Karpas-422 (cell line): Measurements from ENCODE around the gene PACS2. TPM values are rescaled to one million over a fixed set of nuclear protein-coding genes. Genes with fewer than 3 reads are reported as not detected.
"Not testable (repeated sequence)": the region's sequence is repeated elsewhere in the genome, so short reads cannot be mapped to it uniquely, and the experiment has no call there.

ENCODE experiments used
- DNase-seq: peaks from one replicate; pipeline ENCODE4 v3.0.0-alpha.2; 2015
- H2AFZ ChIP-seq: fragments of 200-600 bp; sonication (generic); 2 replicates; pipeline ENCODE4 v1.6.1; 2014; ENCODE audit warnings: antibody characterized with exemption, low read length, mixed read lengths
- H3K27ac ChIP-seq: fragments of 200-600 bp; sonication (generic); 2 replicates; pipeline ENCODE4 v1.5.1; 2014; ENCODE audit warnings: mild to moderate bottlenecking, low read length, moderate library complexity
- H3K27me3 ChIP-seq: fragments of 200-600 bp; sonication (generic); 2 replicates; pipeline ENCODE4 v1.6.1; 2014; ENCODE audit warnings: low read length, mixed read lengths
- H3K36me3 ChIP-seq: fragments of 200-600 bp; sonication (generic); 2 replicates; pipeline ENCODE4 v1.6.1; 2014; ENCODE audit warnings: low read length, mixed read lengths; ENCODE audit not compliant: insufficient read depth
- H3K4me1 ChIP-seq: fragments of 200-600 bp; sonication (generic); 2 replicates; pipeline ENCODE4 v1.6.1; 2014; ENCODE audit warnings: mild to moderate bottlenecking, low read length, mixed read lengths
- H3K4me2 ChIP-seq: fragments of 200-600 bp; sonication (generic); 2 replicates; pipeline ENCODE4 v1.6.1; 2014; ENCODE audit warnings: low read length, low read depth, mild to moderate bottlenecking; ENCODE audit not compliant: poor library complexity, severe bottlenecking
- H3K4me3 ChIP-seq: fragments of 200-600 bp; sonication (generic); 2 replicates; pipeline ENCODE4 v1.5.1; 2014; ENCODE audit warnings: mild to moderate bottlenecking, antibody characterized with exemption, low read length, mixed read lengths
- H3K79me2 ChIP-seq: fragments of 200-600 bp; sonication (generic); 2 replicates; pipeline ENCODE4 v1.6.1; 2014; ENCODE audit warnings: mild to moderate bottlenecking, low read length, mixed read lengths
- H3K9ac ChIP-seq: fragments of 200-600 bp; sonication (generic); 2 replicates; pipeline ENCODE4 v1.6.0; 2014; ENCODE audit warnings: low read length
- H3K9me2 ChIP-seq: fragments of 200-600 bp; sonication (generic), shearing (Covaris generic); replicated peaks from 2 replicates; pipeline ENCODE4 v1.6.0; 2014; ENCODE audit warnings: mild to moderate bottlenecking, low read length, moderate library complexity; ENCODE audit not compliant: insufficient read depth
- H3K9me3 ChIP-seq: fragments of 300-700, 200-600 bp; sonication (generic); 2 replicates; pipeline ENCODE4 v1.6.1; 2014; ENCODE audit warnings: low read length, mixed read lengths
- H4K20me1 ChIP-seq: fragments of 200-600 bp; sonication (generic); 2 replicates; pipeline ENCODE4 v1.6.1; 2014; ENCODE audit warnings: mild to moderate bottlenecking, antibody characterized with exemption, low read length, low read depth; ENCODE audit not compliant: insufficient read depth
- total RNA-seq: library from RNA; depleted of rRNA; stranded (reverse); fragments of >200 nt; shearing (Covaris generic); gene quantifications from 2 replicates; pipeline ENCODE4 v1.2.3, GENCODE V29; 2014; ENCODE audit warnings: low replicate concordance

PACS2 gene
- total RNA-seq, 1 experiment from 2014 or later = 32.4 TPM

DNA sequence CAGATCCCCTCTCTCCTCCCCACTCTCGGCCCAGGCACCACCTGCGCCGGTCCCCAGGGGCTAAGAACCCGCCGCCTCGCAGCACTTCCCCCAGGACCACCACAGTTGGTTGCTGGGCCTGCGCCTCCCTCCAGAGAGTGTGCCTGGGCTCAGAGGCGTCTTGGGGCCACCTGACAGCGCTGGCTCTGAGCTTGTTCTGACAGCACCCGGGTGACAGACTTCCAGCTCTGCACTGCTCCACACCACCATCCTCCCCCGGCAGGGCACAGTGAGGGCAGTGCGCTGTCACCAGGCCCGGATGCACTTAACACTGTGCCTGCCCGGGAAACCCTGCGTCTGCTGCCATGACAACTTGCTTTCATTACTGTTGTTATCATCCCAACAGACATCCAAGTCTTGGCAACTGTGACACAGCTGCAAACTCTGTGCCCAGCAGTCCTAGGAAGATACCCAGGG, 20.4 kb upstream of the PACS2 start:
- Histone ChIP-seq H3K9ac (peak overlapping the region; percentile 2; the same call in 1 of the 2 replicates), H3K4me1 (peaks cover 14% of the 10 kb centered on the region), H3K9me3 (no peaks in the 10 kb centered on the region), H3K4me2 (peak overlapping the region; percentile 24), H4K20me1 (peaks cover 47% of the 10 kb centered on the region), H3K79me2 (no peaks in the 10 kb centered on the region), H3K36me3 (no peaks in the 10 kb centered on the region), H3K4me3 (no peak overlapping the region), H3K9me2 (no peaks in the 10 kb centered on the region), H2AFZ (no peak overlapping the region), H3K27ac (no peak overlapping the region), H3K27me3 (no peaks in the 10 kb centered on the region)
- peak; percentile 63 for DNase-seq

DNA sequence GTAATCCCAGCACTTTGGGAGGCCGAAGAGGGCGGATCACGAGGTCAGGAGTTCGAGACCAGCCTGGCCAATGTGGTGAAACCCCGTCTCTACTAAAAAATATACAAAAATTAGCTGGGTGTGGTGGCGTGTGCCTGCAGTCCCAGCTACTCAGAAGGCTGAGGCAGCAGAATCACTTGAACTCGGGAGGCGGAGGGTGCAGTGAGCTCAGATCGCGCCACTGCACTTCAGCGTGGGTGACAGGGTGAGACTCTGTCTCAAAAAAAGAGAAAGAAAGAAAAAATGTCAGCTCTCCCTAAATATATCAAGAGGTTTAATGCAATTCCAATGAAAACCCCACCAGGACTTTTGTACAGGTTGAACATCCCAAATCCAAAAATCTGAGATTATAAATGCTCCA, 17.2 kb upstream of the PACS2 start:
- H3K36me3 ChIP-seq, H3K9me2 ChIP-seq, DNase-seq, H3K4me2 ChIP-seq, H3K9ac ChIP-seq, H3K79me2 ChIP-seq, H3K4me3 ChIP-seq, H3K9me3 ChIP-seq, H3K27me3 ChIP-seq, H2AFZ ChIP-seq, H3K27ac ChIP-seq: not testable (repeated sequence)
- peaks cover 34% of the 10 kb centered on the region for H4K20me1 ChIP-seq
- H3K4me1 ChIP-seq = peaks cover 25% of the 10 kb centered on the region

DNA sequence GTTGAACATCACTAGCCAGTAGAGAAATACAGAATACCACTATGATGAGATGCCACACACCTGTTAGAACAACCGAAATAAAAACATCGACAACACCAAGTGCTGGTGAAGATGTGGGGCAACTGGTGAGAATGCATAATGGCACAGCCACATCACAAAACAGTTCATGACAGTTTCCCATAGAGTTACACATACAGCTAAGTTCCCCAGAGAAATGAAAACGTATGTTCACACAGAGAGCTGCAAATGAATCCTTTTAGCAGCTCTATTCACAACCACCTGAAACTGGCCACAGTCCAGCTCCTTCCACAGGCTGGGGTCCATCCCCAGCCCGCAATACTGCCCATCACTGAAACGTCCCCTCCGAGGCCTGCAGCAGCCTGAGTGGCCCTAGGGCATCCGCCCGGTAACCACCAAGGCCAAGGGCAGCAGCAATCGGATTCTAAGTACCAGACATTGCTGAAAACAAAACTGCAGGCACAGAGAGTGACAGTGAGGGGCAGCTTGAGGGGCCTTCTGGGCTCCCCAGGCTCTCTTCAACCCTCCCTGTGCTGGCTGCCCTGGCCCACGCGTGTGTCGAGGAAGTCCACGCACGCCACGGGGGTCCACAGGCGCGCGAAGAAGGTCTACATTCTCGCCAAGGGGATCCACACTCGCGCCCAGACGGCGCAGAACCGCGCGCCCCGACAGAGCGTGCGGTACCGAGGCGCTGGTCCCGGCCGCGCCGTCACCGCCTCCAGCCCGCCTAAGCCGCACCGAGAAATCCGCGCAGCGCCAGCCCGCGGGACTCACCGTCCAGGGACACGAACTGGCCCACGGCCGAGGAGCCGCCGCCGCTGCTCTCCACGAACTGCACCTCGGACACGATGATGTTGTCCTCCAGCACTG, 14.7 kb upstream of the PACS2 start:
- Histone ChIP-seq H3K36me3 (no peaks in the 10 kb centered on the region), H2AFZ (peak overlapping the region; percentile 59; the same call in 1 of the 2 replicates), H3K27ac (no peak overlapping the region), H4K20me1 (peaks cover 8% of the 10 kb centered on the region; the same call in 1 of the 2 replicates), H3K79me2 (no peaks in the 10 kb centered on the region), H3K9me3 (no peaks in the 10 kb centered on the region), H3K4me3 (peak overlapping the region; percentile 84), H3K9ac (peak overlapping the region; percentile 85), H3K9me2 (no peaks in the 10 kb centered on the region), H3K4me1 (peaks cover 12% of the 10 kb centered on the region), H3K27me3 (no peaks in the 10 kb centered on the region), H3K4me2 (peak overlapping the region; percentile 92)
- DNase-seq = peak; percentile 48

DNA sequence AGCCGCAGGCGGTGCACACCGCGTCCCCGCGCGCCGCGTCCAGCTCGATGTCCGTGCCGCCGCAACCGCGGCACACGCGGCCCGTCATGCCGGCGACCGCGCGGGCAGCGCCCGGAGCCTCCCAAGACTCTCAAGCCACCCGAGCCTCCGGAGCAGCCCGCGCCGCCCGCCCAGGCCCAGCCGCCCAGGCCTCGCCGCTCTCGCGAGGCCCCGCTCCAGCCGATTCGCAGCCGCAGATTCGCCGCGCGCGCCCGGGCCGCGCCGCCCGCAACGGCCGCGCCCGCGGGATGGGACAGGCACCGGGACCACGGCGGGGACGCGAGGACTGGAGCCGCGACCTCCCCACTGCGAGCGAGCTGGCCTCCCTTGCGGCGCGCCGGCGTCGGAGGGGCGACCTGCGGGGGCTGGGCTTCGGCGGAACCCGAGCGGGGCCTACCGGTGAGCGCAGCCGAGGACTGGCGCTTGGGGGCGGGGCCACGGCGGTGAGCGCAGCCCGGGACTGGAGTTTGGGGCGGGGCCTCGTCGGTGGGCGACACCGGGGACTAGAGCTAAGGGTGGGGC, 13.9 kb upstream of the PACS2 start, which contains the start of gene BRF1:
BRF1 (minus strand) TSS at position 460 of the 561 bp plus-strand sequence; CDS start at position 88, 372 bp downstream.
- H3K4me3 ChIP-seq = peak within 1 kb of the TSS; percentile 84
- H3K4me2 ChIP-seq = peak within 1 kb of the TSS; percentile 92
- H3K36me3 ChIP-seq = no peaks in the 10 kb centered on the region
- peak within 1 kb of the TSS; percentile 54 for H3K27ac ChIP-seq
- H2AFZ ChIP-seq = peak within 1 kb of the TSS; percentile 59; the same call in 1 of the 2 replicates
- peak; percentile 96 for DNase-seq
- H3K9ac ChIP-seq = peak within 1 kb of the TSS; percentile 85
- H3K9me3 ChIP-seq = no peaks in the 10 kb centered on the region
- peaks cover under 1% of the 10 kb centered on the region; the same call in 1 of the 2 replicates for H4K20me1 ChIP-seq
- H3K9me2 ChIP-seq = no peaks in the 10 kb centered on the region
- peaks cover 11% of the 10 kb centered on the region for H3K4me1 ChIP-seq
- H3K79me2 ChIP-seq = no peaks in the 10 kb centered on the region
- no peaks in the 10 kb centered on the region for H3K27me3 ChIP-seq

DNA sequence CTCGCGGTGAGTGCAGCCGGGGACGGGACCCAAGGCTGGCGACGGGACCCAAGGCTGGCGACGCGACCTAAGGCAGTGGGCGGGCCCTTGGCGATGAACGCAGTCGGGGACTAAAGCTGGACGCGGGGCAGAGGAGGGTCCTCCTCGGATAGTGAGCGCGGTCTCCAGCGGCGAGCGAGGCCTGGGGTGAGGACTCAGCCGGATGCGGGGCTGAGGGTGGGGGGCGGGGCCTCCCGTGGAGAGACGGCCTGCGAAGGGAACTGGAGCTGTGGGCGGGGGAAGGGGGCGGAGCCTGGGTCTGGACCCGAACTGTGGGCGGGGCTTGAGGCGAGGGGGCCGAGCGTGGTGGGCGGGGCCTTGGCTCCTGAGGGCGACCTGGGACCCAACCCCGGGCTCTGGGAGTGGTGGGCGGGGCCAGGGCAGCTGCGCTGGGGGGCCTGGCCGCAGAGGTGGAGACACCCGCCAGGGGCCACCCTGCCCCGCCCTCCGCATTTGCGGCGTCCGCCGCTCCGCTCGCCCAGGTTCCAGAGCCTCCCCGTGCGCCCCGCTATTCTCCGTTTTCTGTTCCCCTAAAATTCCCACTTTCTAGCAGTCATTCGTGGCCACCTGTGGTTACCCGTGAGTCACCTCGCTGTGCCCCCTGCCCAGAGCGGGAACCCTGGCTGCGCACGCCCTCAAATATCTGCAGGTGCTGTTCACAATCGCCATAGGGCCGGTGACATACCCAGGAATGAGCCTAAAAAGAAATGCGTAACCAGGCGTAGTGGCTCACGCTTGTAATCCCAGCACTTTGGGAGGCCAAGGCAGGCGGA, 13.2 kb upstream of the PACS2 start:
- peak; percentile 98 for DNase-seq
- peak overlapping the region; percentile 92 for H3K4me2 ChIP-seq
- H2AFZ ChIP-seq = peak overlapping the region; percentile 59; the same call in 1 of the 2 replicates
- no peaks in the 10 kb centered on the region for H3K9me2 ChIP-seq
- H3K36me3 ChIP-seq = no peaks in the 10 kb centered on the region
- H3K27ac ChIP-seq = peak overlapping the region; percentile 54
- peaks cover 11% of the 10 kb centered on the region for H3K4me1 ChIP-seq
- H3K4me3 ChIP-seq = peak overlapping the region; percentile 84
- peak overlapping the region; percentile 85 for H3K9ac ChIP-seq
- H3K9me3 ChIP-seq = no peaks in the 10 kb centered on the region
- H3K27me3 ChIP-seq = no peaks in the 10 kb centered on the region
- no peaks in the 10 kb centered on the region for H3K79me2 ChIP-seq
- no peaks in the 10 kb centered on the region for H4K20me1 ChIP-seq

DNA sequence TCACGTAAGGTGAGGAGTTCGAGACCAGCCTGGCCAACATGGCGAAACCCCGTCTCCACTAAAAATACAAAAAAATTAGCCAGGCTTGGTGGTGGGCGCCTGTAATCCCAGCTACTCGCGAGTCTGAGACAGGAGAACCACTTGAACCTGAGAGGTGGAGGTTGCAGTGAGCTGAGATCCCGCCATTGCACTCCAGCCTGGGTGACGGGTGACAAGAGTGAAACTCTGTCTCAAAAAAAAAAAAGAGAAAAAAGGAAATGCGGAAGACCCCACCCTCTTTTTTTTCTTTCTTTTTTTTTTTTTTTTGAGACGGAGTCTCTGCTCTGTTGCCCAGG, 12.7 kb upstream of the PACS2 start:
- H3K4me2 ChIP-seq = peak overlapping the region; percentile 92
- H2AFZ ChIP-seq = not testable (repeated sequence)

DNA sequence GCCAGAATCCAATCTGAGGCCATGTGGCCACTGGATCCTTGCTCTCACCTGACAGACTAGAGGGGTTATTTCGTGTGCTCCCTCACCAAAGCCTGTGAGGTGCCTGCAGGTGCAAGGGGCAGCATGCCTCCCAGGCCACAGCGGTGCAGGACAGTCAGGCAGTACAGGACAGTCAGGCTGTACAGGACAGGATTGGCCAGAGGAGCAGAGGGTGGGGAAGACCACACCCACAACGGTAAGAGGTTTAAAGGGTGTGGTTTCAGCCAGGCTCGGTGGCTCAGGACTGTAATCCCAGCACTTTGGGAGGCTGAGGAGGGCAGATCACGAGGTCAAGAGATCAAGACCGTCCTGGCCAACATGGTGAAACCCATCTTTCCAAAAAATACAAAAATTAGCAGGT, 10.6 kb upstream of the PACS2 start:
- DNase-seq = no peak
- Histone ChIP-seq H3K4me1 (peaks cover 11% of the 10 kb centered on the region), H3K79me2 (no peaks in the 10 kb centered on the region), H3K4me3 (no peak overlapping the region), H4K20me1 (no peaks in the 10 kb centered on the region), H3K27ac (no peak overlapping the region), H3K4me2 (no peak overlapping the region), H2AFZ (no peak overlapping the region), H3K27me3 (no peaks in the 10 kb centered on the region), H3K9me2 (no peaks in the 10 kb centered on the region), H3K36me3 (no peaks in the 10 kb centered on the region), H3K9ac (no peak overlapping the region; the same call in 1 of the 2 replicates), H3K9me3 (no peaks in the 10 kb centered on the region)

More for the DNA sequence above, 12.7 kb upstream of the PACS2 start:
- H3K9ac ChIP-seq, H4K20me1 ChIP-seq, H3K9me2 ChIP-seq, H3K9me3 ChIP-seq, H3K27me3 ChIP-seq, H3K27ac ChIP-seq, DNase-seq, H3K79me2 ChIP-seq, H3K36me3 ChIP-seq: not testable (repeated sequence)
- Histone ChIP-seq H3K4me1 (peaks cover 11% of the 10 kb centered on the region), H3K4me3 (peak overlapping the region; percentile 84; the same call in 1 of the 2 replicates)
